OCI-LY3 (cell line): Measurements from ENCODE around the gene RAB43.
"Not testable (repeated sequence)": the region's sequence is repeated elsewhere in the genome, so short reads cannot be mapped to it uniquely, and the experiment has no call there.

Source experiments
- H2AFZ ChIP-seq: fragments of 200-600, 300-600 bp; shearing (Covaris generic); 2 replicates; pipeline ENCODE4 v1.6.0; 2014; ENCODE audit warnings: antibody characterized with exemption, low read depth, low read length
- H3K27ac ChIP-seq: fragments of 200-600, 300-600 bp; sonication (generic); 2 replicates; pipeline ENCODE4 v1.5.1; 2014; ENCODE audit warnings: mild to moderate bottlenecking, low read length, moderate library complexity, mixed read lengths
- H3K27me3 ChIP-seq: fragments of 200-600, 300-600 bp; sonication (generic); 2 replicates; pipeline ENCODE4 v1.6.1; 2014; ENCODE audit warnings: low read depth, low read length, mixed read lengths
- H3K36me3 ChIP-seq: fragments of 200-600, 300-600 bp; sonication (generic); replicated peaks from 2 replicates; pipeline ENCODE3; 2014; ENCODE audit warnings: low read depth, low read length, mixed read lengths
- H3K4me1 ChIP-seq: fragments of 300-600, 200-600 bp; sonication (generic); 2 replicates; pipeline ENCODE4 v1.6.1; 2014; ENCODE audit warnings: low read length, mixed read lengths
- H3K4me2 ChIP-seq: fragments of 200-600, 300-600 bp; sonication (generic); 2 replicates; pipeline ENCODE4 v1.6.1; 2014; ENCODE audit warnings: low read length, mixed read lengths
- H3K4me3 ChIP-seq: fragments of 300-600, 200-600 bp; sonication (generic); 2 replicates; pipeline ENCODE4 v1.5.1; 2014; ENCODE audit warnings: antibody characterized with exemption, mild to moderate bottlenecking, low read length, moderate library complexity
- H3K79me2 ChIP-seq: fragments of 300-600, 200-600 bp; shearing (Covaris generic); 2 replicates; pipeline ENCODE4 v1.6.1; 2014; ENCODE audit warnings: mild to moderate bottlenecking, low read length, mixed read lengths
- H3K9ac ChIP-seq: fragments of 300-600, 200-600 bp; shearing (Covaris generic); 2 replicates; pipeline ENCODE4 v1.6.0; 2014; ENCODE audit warnings: mild to moderate bottlenecking, low read length, moderate library complexity
- H3K9me3 ChIP-seq: fragments of 200-600, 300-600 bp; shearing (Covaris generic); 2 replicates; pipeline ENCODE4 v1.6.1; 2014; ENCODE audit warnings: low read length, mixed read lengths; ENCODE audit not compliant: insufficient read depth
- H4K20me1 ChIP-seq: fragments of 200-600, 300-600 bp; sonication (generic); 2 replicates; pipeline ENCODE4 v1.6.1; 2016; ENCODE audit warnings: low read length, mixed read lengths; ENCODE audit not compliant: insufficient read depth
- EZH2phosphoT487 ChIP-seq: fragments of 200-600 bp; shearing (Covaris generic); IDR thresholded peaks from 2 replicates; pipeline ENCODE4 v1.6.1; 2018; ENCODE audit warnings: antibody characterized with exemption, mixed run types, low read depth
- TF ChIP-seq, protein P1 (sequence below): fragments of 200-600, 300-600 bp; sonication (generic); IDR thresholded peaks from 2 replicates; pipeline ENCODE4 v1.5.1; 2014; ENCODE audit warnings: antibody characterized with exemption, low read length, low read depth

The RAB43 gene

DNA sequence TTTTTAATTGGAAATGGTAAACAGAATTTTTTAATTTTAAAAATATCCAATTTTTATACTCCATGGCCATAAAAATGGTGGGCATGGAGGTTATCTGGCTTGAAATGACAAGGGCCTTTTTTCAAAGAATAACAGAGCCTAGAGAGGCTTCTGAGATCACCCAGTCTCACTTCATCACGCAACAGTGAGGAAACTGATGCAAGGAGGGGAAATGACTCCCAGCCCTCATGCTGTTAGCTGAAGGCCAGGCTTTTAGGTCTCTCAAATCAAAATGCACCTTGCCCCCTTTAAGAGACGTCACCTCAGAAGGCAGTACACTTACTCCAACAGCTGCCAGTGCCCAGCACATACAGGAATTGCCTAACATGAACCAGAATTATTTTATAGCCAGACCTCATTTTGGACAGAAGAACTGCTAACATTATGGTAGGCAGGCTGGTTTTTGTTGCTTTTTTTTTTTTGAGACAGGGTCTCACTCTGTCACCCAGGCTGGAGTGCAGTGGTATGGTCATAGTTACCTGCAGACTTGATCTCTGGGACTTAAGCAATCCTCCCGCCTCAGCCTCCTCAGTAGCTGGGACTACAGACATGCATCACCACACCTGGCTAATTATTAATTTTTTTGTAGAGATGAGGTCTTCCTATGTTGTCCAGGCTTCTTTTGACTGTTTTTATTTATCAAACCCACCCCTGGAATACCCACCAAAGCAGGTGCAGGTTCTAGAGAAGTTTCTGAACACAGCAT lies 9.1 kb downstream of the RAB43 start:
- H2AFZ ChIP-seq, result no peak overlapping the region
- no peak overlapping the region for H3K9ac ChIP-seq
- no peak overlapping the region for H3K27ac ChIP-seq
- no peaks in the 10 kb centered on the region for H3K27me3 ChIP-seq
- peaks cover 20% of the 10 kb centered on the region for H3K4me1 ChIP-seq
- H3K4me3 ChIP-seq, result no peak overlapping the region
- H3K9me3 ChIP-seq, result no peaks in the 10 kb centered on the region
- peaks cover 9% of the 10 kb centered on the region for H3K79me2 ChIP-seq
- H4K20me1 ChIP-seq, result peaks cover 26% of the 10 kb centered on the region
- TF ChIP-seq EZH2phosphoT487, result no peak
- TF ChIP-seq, protein P1, sequence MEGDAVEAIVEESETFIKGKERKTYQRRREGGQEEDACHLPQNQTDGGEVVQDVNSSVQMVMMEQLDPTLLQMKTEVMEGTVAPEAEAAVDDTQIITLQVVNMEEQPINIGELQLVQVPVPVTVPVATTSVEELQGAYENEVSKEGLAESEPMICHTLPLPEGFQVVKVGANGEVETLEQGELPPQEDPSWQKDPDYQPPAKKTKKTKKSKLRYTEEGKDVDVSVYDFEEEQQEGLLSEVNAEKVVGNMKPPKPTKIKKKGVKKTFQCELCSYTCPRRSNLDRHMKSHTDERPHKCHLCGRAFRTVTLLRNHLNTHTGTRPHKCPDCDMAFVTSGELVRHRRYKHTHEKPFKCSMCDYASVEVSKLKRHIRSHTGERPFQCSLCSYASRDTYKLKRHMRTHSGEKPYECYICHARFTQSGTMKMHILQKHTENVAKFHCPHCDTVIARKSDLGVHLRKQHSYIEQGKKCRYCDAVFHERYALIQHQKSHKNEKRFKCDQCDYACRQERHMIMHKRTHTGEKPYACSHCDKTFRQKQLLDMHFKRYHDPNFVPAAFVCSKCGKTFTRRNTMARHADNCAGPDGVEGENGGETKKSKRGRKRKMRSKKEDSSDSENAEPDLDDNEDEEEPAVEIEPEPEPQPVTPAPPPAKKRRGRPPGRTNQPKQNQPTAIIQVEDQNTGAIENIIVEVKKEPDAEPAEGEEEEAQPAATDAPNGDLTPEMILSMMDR, result no peak
- H3K4me2 ChIP-seq, result no peak overlapping the region
- peaks cover 26% of the 10 kb centered on the region for H3K36me3 ChIP-seq

DNA sequence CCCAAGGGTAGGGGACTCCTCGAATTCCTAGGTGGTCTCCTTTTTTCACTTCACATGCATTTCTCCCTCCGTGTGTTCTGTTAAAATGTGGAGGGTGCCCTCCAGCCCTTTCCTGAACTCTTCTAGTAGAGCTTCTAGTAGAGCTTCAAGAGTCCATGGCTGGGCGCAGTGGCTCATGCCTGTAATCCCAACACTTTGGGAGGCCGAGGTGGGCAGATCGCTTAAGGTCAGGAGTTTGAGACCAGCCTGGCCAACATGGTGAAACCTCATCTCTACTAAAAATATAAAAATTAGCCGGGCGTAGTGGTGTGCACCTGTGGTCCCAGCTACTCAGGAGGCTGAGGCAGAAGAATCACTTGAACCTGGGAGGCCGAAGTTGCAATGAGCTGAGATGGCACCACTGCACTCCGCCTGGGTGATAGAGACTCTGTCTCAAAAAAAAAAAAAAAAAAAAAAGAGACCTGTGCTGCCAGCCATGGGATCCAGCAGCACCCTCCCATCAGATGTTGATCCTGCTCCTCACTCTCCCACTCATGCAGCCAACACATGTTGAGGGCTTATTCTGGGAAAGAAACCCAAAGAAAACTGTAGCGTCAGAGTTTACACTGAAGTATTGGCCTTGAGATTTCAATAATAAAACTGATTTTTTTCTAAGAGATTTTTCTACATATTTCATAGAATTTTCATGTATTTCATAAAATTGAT lies 10.4 kb downstream of the RAB43 start:
- H3K4me2 ChIP-seq, H2AFZ ChIP-seq, H3K27me3 ChIP-seq, H3K9me3 ChIP-seq, H3K79me2 ChIP-seq, H3K27ac ChIP-seq, H3K9ac ChIP-seq, H3K4me3 ChIP-seq: not testable (repeated sequence)
- peaks cover 15% of the 10 kb centered on the region for H3K4me1 ChIP-seq
- peaks cover 30% of the 10 kb centered on the region for H4K20me1 ChIP-seq
- H3K36me3 ChIP-seq, result peaks cover 21% of the 10 kb centered on the region

DNA sequence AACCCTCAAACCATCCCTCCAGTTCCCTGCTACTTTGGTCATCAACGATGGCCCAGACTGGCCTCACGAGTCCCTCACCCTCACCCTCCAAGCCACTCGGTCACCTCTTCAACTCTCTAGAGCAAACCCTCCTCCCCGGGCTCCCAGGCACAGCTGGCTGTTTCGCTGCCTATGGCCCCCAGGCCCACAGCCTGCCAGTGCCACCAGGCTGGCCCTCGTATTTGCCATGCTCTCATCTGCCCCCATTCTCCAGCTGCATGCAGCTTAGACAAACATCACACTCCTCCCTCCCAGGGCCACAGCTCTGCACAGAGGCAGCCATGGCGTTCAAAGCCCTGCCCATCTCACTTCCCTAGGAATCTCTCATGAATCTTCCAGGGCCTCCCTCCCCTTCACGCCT lies 13.8 kb downstream of the RAB43 start:
- Histone ChIP-seq H3K27ac (no peak overlapping the region), H2AFZ (no peak overlapping the region), H3K4me3 (no peak overlapping the region), H3K36me3 (peaks cover 13% of the 10 kb centered on the region), H3K9ac (no peak overlapping the region), H3K79me2 (peaks cover 13% of the 10 kb centered on the region; the same call in 1 of the 2 replicates), H4K20me1 (peaks cover 49% of the 10 kb centered on the region), H3K4me1 (peaks cover 12% of the 10 kb centered on the region), H3K4me2 (no peak overlapping the region), H3K27me3 (no peaks in the 10 kb centered on the region), H3K9me3 (no peaks in the 10 kb centered on the region)
- TF ChIP-seq EZH2phosphoT487, result no peak
- TF ChIP-seq, protein P1, result no peak

DNA sequence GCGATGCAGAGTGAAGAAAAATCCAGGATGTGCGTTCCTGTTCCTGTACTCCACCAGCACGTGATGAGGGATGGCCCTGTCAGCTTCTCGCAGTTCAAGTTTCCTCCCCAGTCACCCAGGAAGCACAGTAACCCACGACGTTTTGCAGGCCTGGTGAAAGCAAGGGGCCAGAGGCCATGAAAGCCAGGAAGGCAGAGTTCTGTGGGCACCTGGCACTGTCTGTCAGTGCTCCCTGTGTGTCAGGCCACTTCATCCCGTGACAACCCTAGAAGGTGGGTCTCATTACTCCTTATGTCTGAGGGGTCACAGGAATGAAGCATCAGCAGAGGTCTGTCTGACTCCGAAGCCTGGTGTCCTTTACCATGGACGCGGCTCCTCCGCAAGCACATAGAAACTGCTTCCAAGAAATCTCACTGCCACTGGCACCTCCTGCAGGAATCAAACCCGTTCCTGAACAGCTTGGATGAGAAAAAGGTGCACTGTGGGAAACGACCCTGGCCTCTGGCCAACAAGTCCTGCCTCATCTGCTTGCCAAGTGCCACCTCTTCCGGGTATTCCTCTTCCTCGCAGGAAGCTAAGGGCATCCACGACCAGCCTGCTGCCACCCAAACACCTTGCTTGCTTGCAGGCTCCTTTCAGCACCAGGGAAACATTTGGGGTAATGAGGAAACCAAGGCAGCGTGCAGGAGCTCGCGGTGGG lies 14.6 kb downstream of the RAB43 start:
- TF ChIP-seq, protein P1, result no peak
- Histone ChIP-seq H3K36me3 (peaks cover 13% of the 10 kb centered on the region), H3K4me1 (peaks cover 6% of the 10 kb centered on the region; the same call in 1 of the 2 replicates), H3K27me3 (no peaks in the 10 kb centered on the region), H2AFZ (no peak overlapping the region), H3K4me2 (no peak overlapping the region), H3K27ac (no peak overlapping the region), H3K9me3 (no peaks in the 10 kb centered on the region), H4K20me1 (peaks cover 54% of the 10 kb centered on the region), H3K4me3 (no peak overlapping the region), H3K79me2 (peaks cover 13% of the 10 kb centered on the region; the same call in 1 of the 2 replicates), H3K9ac (no peak overlapping the region)
